GM19351 (cell line): ENCODE data around the gene CCDC148.
"Not testable (repeated sequence)": the region's sequence is repeated elsewhere in the genome, so short reads cannot be mapped to it uniquely, and the experiment has no call there.

Experiments
- ATAC-seq: cut with Tn5 transposase; IDR thresholded peaks from one replicate; pipeline ENCODE4 v1.9.1; 2021; ENCODE audit warnings: mild to moderate bottlenecking, moderate library complexity; ENCODE audit not compliant: unreplicated experiment

Gene CCDC148

GRCh38 chr2:158484892-158485556 is 28.5 kb upstream of the CCDC148 start:
- peak; percentile 84 for ATAC-seq

GRCh38 chr2:158482594-158482993 is 26.0 kb upstream of the CCDC148 start:
- ATAC-seq: no peak

DNA sequence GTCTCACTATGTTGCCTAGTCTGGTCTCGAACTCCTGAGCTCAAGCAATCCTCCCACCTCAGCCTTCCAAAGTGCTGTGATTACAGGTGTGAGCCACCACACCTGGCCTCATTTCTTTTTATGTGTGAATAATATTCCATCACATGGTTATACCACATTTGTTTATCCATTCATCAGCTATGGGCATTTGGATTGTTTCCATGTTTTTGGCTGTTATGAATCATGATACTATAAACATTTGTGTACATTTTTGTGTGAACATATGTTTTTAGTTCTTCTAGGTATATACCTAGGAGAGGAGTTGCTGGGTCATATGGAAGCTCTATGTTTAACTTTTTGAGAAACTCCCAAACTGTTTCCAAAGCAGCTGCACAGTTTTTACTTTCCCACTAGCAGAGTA is 24.6 kb upstream of the CCDC148 start:
- ATAC-seq: no peak

DNA sequence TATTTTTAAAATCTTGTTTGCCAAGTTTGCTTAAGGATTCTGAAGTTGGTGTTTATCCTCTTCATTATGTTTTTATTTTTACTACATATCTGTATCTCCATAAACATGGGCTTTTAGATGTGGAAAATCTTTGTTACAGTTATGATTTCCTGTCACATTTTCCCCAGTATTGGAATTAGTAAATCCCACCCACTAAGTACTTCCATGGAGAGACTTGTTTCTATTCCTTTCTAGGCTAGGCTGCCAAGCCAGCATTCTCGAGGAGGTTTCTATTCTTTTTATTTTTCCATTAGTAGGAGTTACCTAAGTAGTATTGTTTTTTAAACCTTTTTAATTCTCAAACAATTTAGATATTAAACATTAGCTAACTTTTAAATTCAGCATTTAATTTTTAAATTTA is 22.3 kb upstream of the CCDC148 start:
- ATAC-seq: no peak

- ATAC-seq: no peak
These were observed 21.7 kb upstream of the CCDC148 start for GRCh38 chr2:158478237-158478636.

DNA sequence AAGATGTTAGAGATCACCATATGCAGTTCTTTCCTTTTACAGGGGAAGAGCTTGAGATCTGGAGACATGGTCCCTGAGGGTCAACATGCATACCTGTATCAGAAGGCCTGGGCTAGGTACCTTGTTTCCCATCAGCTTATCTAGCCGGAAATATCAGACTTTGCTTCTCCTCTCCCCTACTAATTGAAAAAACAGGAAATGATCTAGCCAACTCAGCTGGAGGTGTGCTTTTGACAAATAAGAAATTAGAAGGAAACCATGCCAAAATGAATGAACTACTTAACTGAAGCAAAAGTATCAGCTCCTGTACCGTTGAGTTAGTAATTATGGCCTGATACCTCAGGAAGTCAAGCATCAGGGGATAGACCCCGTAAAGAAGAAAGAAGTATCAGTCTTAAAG is 20.6 kb upstream of the CCDC148 start:
- no peak for ATAC-seq

GRCh38 chr2:158474526-158475011 is 18.0 kb upstream of the CCDC148 start:
- not testable (repeated sequence) for ATAC-seq

GRCh38 chr2:158473719-158474392 is 17.3 kb upstream of the CCDC148 start:
- no peak for ATAC-seq

GRCh38 chr2:158473300-158473699 is 16.7 kb upstream of the CCDC148 start:
- ATAC-seq: not testable (repeated sequence)

DNA sequence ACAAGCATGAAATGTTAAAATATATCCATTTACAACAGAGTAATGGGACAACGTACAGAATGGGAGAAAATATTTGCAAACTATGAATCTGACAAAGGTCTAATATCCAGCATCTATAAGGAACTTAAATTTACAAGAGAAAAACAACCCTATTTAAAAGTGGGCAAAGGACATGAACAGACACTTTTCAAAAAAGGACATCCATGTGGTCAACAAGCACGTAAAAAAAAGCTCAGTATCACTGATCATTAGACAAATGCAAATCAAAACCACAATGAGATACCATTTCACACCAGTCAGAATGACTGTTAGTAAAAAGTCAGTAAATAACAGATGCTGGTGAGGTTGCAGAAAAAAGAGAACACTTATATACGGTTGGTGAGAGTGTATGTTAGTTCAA is 16.3 kb upstream of the CCDC148 start:
- ATAC-seq: not testable (repeated sequence)

DNA sequence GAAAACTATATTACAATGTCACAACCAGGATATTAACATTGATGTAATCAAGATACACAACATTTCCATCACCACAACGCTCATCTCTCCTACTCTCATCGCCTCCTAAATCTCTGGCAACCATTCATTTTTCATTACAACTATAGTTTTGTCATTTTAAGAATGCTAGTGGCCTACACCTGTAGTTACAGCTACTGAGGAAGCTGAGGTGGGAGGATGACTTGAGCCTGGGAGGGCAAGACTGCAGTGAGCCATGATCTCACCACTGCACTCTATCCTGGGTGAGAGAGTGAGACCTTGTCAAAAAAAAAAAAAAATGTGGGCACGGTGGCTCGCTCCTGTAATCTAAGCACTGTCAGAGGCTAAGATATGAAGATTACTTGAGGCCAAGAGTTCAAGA is 10.7 kb upstream of the CCDC148 start:
- no peak for ATAC-seq

DNA sequence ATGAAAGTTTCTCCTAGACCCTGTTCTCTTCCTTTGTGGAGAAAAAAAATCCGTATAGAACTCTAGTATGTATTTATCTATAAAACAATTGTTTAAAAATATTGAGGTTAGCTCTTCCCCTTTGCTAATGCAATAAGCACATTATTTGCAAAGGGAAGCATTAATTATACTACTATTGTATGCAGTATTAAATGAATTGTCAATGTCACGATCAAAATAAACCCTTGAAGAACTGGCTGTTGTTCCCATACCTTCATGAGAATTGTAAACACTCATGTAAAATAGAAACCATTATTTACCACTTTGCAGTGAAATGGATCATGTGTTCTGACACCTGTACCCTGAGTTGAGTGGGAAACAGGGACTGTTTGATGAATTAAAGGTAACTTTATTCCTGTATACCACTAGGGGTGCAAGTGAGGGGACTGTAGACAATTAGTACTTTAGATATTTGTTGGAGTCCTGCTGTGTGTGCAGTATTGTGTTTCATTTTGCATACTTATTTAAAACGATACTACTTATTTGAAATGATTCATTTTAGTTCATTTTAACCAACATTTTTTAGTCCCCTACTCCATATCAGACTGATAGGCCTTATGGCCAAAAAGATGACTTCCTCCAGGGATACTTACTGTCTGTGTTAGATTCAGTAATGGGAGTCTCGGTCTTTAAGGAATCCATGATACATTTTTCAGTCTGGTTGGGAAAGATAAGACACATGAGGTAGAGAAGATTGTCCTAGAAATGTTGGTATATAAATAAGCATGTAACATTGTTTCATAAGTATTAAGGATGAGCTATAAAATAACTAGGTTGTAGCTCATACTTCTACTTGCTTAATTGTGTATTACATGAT is 8.1 kb upstream of the CCDC148 start:
- ATAC-seq: peak; percentile 81

GRCh38 chr2:158463496-158464095 is 7.0 kb upstream of the CCDC148 start:
- no peak for ATAC-seq

DNA sequence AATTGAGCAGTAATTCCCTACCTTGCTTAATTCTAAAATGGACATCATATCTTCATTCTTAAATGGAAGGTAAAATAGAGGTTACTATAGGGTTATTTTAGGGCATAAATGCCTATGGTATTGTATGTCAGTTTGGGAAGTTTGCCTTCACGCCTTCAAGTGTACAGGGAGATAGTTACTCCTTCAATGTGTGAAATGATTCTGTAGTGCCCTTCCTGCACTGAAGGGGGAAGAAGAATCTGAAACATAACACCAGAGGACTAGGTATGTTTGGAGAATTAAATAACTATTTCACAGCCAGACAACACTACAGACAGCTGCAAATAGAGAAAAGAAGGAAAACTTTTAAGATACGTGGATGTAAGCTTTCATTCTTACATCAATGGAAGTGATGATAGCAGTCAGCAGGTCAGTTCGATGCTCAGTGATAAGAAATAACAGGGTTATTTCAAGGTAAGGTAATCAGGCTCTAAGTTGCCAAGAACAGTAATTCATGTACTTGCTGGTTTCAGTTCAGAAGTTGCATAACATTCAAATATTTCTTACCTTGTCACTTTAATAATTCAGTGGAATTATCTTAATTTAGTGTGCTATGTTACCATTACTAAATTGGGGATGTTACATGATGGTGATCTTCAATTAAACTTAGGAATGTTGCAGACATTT is 4.2 kb upstream of the CCDC148 start:
- no peak for ATAC-seq

GRCh38 chr2:158459161-158460003 is 2.8 kb upstream of the CCDC148 start:
- ATAC-seq: no peak

DNA sequence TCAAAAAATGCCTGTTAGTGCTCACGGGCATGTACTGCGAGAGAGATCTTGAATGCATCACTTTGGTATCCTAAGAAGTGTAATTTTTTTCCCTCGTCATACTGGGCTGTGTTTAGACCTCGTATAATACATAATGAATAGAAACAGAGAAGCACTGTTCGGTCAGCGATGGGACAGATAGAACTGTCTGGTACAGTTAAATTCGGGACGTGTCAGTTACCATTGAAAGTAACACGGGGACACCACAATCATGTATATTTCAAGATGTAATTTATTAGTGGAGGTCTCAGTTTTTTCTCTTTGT is 2.0 kb upstream of the CCDC148 start:
- ATAC-seq: no peak

DNA sequence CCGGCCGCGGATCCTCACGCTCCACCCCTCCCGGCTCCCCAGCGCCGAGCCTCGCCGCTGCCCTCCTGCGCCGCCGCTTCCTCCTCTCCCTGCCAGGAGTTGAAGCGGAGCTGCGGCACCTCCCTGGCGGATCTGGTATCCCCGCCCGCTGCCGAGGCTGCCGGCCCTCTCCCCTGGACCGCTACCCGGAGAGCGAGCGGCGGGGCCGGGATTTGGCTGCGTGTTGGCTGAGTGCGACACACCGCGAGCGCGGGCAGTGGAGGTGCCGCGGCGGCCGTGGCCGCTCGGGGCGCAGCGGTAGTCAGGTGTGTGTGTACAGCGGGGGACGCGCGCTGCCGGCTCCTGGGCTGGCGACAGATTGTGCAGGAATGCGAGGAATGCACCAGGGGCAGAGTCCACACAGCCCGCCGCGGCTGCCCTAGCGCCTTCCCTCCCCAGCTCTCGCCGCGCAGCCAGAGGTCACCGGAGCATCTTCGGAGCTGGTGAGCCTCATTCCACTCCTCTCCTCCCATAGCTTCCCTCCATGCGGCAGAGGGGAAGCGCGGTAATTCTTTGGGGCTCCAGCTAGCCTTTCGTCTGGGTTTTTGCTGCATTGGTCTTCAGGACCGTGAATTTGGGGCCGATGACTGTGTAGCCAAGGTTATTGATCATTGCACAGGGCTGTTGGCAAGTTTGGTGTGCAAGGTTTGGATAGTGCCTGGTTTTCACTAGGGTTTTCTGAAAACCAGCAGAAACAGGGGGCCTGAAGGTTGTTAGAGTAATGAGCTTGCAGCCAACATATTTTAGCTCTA is 1.5 kb upstream of the CCDC148 start:
- ATAC-seq: peak; percentile 53

GRCh38 chr2:158457092-158457825 is 706 bp upstream of the CCDC148 start:
- ATAC-seq: peak; percentile 36
